LNCaP clone FGC (cell line): ENCODE measurements around the gene RNF212B.

ENCODE experiments used
- DNase-seq: peaks from one replicate; pipeline ENCODE4 v3.0.0-alpha.2; 2011; ENCODE audit warnings: low read depth
- H3K4me3 ChIP-seq: 2 replicates; pipeline ENCODE4 v1.5.1; 2011; ENCODE audit warnings: mild to moderate bottlenecking, low read depth, low read length, control low read depth
- CTCF ChIP-seq: IDR thresholded peaks from 2 replicates; pipeline ENCODE4 v1.5.1; 2012; ENCODE audit warnings: mild to moderate bottlenecking; ENCODE audit not compliant: control insufficient read depth, insufficient read depth; ENCODE audit errors: extremely low read depth

Gene RNF212B

GRCh38 chr14:23306412-23307145 lies 68.8 kb downstream of the RNF212B start, which contains the start of gene BCL2L2:
BCL2L2 (plus strand) TSS chr14:23306833; CDS start chr14:23307768, 935 bp downstream.
- TF ChIP-seq CTCF: no peak
- peak within 1 kb of the TSS; percentile 75 for H3K4me3 ChIP-seq
- DNase-seq: peak; percentile 80

- no peak for DNase-seq
- TF ChIP-seq CTCF: no peak
- H3K4me3 ChIP-seq: peak overlapping the region; percentile 75
Measured at GRCh38 chr14:23307146-23307530, 69.4 kb downstream of the RNF212B start.

- TF ChIP-seq CTCF: no peak
- no peak for DNase-seq
- H3K4me3 ChIP-seq: peak overlapping the region; percentile 75
Measured at GRCh38 chr14:23307687-23308644, 70.2 kb downstream of the RNF212B start.

- no peak overlapping the region for H3K4me3 ChIP-seq
- no peak for DNase-seq
- TF ChIP-seq CTCF: no peak
Measured at GRCh38 chr14:23308721-23309445, 71.1 kb downstream of the RNF212B start.

GRCh38 chr14:23310546-23310945 lies 72.8 kb downstream of the RNF212B start:
- TF ChIP-seq CTCF: no peak
- DNase-seq: no peak
- H3K4me3 ChIP-seq: no peak overlapping the region

- no peak for DNase-seq
- H3K4me3 ChIP-seq: no peak overlapping the region
- TF ChIP-seq CTCF: no peak
Measured at GRCh38 chr14:23316300-23316699, 78.6 kb downstream of the RNF212B start.
